ENCODE data around the gene CDH9.

DNA sequence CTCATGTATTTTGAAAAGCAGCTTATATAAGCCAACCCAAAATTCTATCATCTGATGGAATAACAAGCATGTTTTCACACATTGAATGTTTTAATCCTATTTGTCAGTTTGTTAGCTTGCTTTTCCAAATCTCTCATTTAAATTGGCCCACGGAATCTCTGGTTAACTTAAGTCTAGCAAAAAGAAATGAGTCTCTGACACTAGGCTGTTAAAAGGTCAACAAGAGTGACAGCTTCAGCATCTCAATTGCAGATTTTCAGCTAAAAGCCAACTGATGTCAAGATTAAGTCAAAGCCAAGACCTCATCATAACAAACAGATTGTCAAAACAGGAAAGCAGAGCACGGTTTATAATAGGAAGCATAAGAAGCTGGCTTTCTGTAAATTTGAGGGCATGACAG, 49.4 kb upstream of the CDH9 start:
- TF ChIP-seq, protein P1, sequence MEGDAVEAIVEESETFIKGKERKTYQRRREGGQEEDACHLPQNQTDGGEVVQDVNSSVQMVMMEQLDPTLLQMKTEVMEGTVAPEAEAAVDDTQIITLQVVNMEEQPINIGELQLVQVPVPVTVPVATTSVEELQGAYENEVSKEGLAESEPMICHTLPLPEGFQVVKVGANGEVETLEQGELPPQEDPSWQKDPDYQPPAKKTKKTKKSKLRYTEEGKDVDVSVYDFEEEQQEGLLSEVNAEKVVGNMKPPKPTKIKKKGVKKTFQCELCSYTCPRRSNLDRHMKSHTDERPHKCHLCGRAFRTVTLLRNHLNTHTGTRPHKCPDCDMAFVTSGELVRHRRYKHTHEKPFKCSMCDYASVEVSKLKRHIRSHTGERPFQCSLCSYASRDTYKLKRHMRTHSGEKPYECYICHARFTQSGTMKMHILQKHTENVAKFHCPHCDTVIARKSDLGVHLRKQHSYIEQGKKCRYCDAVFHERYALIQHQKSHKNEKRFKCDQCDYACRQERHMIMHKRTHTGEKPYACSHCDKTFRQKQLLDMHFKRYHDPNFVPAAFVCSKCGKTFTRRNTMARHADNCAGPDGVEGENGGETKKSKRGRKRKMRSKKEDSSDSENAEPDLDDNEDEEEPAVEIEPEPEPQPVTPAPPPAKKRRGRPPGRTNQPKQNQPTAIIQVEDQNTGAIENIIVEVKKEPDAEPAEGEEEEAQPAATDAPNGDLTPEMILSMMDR (IDR thresholded peaks at IDR 0.05): no peak
- TF ChIP-seq POLR2A (IDR thresholded peaks at IDR 0.05; ENCODE audit: low read depth): no peak
- TF ChIP-seq POLR2AphosphoS5 (IDR thresholded peaks at IDR 0.05): no peak
- no peak for TF ChIP-seq EP300 (IDR thresholded peaks at IDR 0.05)
